ENCODE data around the gene ZFPM1. TPM values are rescaled to one million over a fixed set of nuclear protein-coding genes. Genes with fewer than 3 reads are reported as not detected.

Gene ZFPM1
- total and polyA plus RNA-seq, 10 donors = 2.3 to 25.3 (median 8.9) TPM

DNA sequence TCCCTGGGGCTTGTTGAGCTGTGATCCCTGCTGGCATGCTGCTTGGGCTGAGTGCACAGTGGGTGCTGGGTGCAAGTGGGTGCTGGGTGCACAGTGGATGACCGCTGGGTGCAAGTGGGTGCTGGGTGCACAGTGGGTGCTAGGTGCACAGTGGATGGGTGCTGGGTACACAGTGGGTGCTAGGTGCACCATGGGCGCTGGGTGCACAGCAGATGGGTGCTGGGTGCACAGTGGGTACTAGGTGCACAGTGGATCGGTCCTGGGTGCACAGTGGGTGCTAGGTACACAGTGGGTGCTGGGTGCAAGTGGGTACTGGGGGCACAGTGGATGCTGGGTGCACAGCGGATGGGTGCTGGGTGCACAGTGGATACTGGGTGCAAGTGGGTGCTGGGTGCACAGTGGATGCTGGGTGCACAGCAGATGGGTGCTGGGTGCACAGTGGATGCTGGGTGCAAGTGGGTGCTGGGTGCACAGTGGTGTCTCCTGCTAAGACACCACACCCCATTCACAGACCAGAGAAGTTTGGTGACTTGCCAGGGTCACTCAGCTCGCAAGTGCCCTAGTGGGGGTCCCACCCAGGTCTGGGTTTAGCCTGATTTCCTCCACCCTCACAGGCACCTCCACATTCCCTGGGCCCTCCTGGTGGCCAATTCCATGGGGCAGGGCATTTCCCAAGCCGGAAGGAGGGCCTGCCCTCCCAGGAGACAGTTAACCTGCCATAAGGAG is 33.5 kb downstream of the ZFPM1 start:
- WGBS, 5 donors = 91 to 100% (median 93%) methylated on average over 5 to 6 of the region's 6 CpGs
- no peak for DNase-seq
- intact Hi-C loops (cut with DNase I; ENCODE audit: low total_unique reads) = no loop called here
- Histone ChIP-seq H3K36me3 (peaks cover 0 to 82% (median 17%) of the 10 kb centered on the region in 6 donors), H3K27me3 (replicated peaks in 1 of 7) (no peaks in the 10 kb centered on the region), H3K27ac (no peak overlapping the region), H3K9me3 (no peaks in the 10 kb centered on the region), H3K4me1 (peaks cover 0 to 44% (median 18%) of the 10 kb centered on the region in 6 donors), H3K4me3 (no peak overlapping the region)
- TF ChIP-seq POLR2A (IDR thresholded peaks at IDR 0.05) = no peak
- TF ChIP-seq, protein P1, sequence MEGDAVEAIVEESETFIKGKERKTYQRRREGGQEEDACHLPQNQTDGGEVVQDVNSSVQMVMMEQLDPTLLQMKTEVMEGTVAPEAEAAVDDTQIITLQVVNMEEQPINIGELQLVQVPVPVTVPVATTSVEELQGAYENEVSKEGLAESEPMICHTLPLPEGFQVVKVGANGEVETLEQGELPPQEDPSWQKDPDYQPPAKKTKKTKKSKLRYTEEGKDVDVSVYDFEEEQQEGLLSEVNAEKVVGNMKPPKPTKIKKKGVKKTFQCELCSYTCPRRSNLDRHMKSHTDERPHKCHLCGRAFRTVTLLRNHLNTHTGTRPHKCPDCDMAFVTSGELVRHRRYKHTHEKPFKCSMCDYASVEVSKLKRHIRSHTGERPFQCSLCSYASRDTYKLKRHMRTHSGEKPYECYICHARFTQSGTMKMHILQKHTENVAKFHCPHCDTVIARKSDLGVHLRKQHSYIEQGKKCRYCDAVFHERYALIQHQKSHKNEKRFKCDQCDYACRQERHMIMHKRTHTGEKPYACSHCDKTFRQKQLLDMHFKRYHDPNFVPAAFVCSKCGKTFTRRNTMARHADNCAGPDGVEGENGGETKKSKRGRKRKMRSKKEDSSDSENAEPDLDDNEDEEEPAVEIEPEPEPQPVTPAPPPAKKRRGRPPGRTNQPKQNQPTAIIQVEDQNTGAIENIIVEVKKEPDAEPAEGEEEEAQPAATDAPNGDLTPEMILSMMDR (IDR thresholded peaks at IDR 0.05 in 8 of 11, conservative IDR thresholded peaks at IDR 0.05 in 3 of 11) = no peak

- intact Hi-C loops (cut with DNase I; ENCODE audit: low total_unique reads) = no loop called here
- Histone ChIP-seq H3K4me1 (peaks cover 0 to 39% (median 13%) of the 10 kb centered on the region in 6 donors), H3K27me3 (replicated peaks in 1 of 7) (no peaks in the 10 kb centered on the region), H3K36me3 (peaks cover 0 to 86% (median 17%) of the 10 kb centered on the region in 6 donors), H3K9me3 (no peaks in the 10 kb centered on the region), H3K27ac (no peak overlapping the region), H3K4me3 (no peak overlapping the region)
- DNase-seq = no peak
- TF ChIP-seq, protein P1 (IDR thresholded peaks at IDR 0.05 in 8 of 11, conservative IDR thresholded peaks at IDR 0.05 in 3 of 11) = no peak
- TF ChIP-seq POLR2A (IDR thresholded peaks at IDR 0.05) (no peak), POLR2AphosphoS5 (IDR thresholded peaks at IDR 0.05) (no peak)
- WGBS, 5 donors = 82 to 94% (median 84%) methylated on average over 3 of the region's 3 CpGs
Observed at GRCh38 chr16:88487124-88487432, 34.0 kb downstream of the ZFPM1 start.

DNA sequence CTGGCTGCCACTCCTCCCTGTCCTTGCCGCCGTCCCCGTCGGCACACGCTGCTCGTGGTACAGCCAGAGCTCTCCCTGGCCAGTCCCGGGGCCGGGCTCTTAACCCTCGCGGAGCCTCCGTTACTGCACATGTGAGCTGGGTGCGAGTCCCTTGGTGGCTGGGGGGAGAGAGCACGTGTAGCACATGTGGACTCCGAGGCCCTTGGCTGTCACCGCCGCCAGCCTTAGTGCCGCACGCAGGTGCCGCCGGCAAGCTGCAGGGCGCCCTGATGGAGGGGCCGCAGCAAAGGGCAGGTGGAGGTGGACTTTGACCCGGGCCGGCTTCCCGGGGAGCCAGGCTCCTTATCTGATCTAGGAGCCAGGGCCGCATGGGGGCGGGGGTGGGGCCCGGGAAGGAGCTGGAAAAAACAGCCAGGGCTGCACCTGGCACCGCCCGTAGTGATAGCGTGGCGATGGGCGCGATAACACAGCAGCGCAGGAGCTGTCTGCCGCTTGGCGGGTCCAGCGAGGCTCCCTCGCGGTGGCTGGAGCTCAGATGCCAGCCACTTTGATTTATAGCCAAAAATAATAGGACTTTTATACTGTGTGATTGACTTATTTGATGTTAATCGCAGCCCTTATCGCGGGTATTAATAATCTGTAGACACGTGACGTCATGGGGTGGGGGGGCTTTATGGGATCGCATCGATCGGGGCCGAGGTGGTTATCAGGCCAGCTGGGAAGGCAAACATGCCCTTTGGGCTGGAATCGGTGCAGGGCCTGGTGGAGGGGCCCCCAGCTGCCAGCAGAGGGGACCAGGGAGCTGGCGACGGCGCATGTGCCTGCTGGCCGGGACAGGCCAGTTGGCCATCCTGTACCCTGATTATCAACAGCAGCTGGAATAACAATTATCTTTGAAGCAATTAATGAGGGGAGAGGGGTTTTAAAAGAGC is 35.1 kb downstream of the ZFPM1 start:
- DNase-seq = no peak
- H3K27me3 ChIP-seq (replicated peaks in 1 of 7) = no peaks in the 10 kb centered on the region
- intact Hi-C loops (cut with DNase I; ENCODE audit: low total_unique reads) = no loop called here
- H3K4me3 ChIP-seq = no peak overlapping the region
- no peaks in the 10 kb centered on the region for H3K9me3 ChIP-seq
- WGBS, 5 donors = 91 to 94% (median 93%) methylated on average over 44 to 54 of the region's 54 CpGs
- H3K36me3 ChIP-seq = peaks cover 0 to 93% (median 17%) of the 10 kb centered on the region in 6 donors
- H3K27ac ChIP-seq = no peak overlapping the region
- no peak for TF ChIP-seq POLR2A (IDR thresholded peaks at IDR 0.05)
- no peak for TF ChIP-seq POLR2AphosphoS5 (IDR thresholded peaks at IDR 0.05)
- TF ChIP-seq, protein P1 (IDR thresholded peaks at IDR 0.05 in 8 of 11, conservative IDR thresholded peaks at IDR 0.05 in 3 of 11) = no peak
- peaks cover 0 to 28% (median 3%) of the 10 kb centered on the region in 6 donors for H3K4me1 ChIP-seq
